COR-L47 (cell line): ENCODE measurements around the gene ATE1.
"Not testable (repeated sequence)": the region's sequence is repeated elsewhere in the genome, so short reads cannot be mapped to it uniquely, and the experiment has no call there.

Experiments
- DNase-seq: peaks from one replicate; lab custom pipeline; 2025; lab: John Stamatoyannopoulos, UW

Gene ATE1

DNA sequence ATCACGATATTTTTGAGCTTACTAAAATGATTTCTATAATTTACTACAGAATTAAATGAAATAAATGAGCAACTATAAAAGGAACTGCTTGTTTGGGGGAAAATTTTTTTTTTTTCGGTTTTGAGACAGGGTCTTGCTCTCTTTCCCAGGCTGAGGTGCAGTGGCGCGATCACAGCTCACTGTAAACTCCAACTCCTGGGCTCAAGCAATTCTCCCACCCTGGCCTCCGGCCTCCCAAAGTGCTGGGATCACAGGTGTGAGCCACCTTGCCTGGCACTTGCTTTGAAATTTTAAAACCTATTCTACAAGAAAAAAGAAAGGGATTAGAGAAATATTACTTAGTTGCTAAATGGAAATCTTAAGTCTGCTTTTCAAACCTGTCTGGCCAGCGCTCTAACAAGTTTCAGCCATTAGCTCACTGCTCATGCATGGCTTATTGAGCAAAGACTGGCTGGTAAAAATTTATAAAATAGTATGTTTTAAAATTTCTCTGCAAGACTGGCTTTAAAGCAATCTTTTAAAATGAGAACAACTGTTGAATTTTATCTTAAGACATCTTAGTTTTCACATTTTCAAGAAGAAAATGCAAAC, 144.0 kb downstream of the ATE1 start:
- no peak for DNase-seq

DNA sequence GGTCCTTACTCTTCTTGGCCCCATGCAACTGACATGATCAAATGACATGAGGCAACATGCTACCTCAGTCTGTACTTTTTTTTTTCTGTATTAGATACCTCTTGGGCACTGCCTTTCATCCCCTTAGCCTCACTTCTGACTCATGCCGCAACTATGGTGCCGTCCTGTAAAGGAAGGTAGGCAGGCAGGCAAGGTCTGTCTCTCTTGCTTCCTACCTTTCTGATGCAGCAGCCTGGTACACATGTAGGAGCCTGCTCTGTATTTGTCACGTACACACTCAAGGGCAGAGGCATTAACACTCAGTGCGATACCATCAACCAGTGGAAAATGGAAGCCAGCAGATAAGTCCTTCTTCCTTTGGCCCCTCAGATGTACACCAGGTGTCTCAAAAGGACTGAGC, 146.7 kb downstream of the ATE1 start:
- no peak for DNase-seq

DNA sequence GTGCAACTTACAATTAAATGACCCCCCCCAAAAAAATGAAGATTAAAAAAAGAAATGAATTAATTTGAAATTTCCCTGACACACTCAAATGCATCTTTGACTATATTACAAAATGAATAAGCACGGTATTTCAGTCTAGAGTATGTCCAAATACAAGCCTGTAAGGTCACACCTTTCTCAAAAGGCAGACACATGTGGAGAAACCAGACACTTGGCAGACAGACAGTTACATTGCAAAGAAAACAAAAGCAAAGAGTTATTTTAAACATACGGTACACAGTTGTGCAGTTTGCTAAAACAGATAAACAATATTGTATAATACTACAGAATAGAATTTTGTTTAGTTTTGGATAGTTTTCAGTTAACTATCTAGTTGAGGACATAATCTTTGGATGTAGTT, 153.0 kb downstream of the ATE1 start:
- DNase-seq: no peak

DNA sequence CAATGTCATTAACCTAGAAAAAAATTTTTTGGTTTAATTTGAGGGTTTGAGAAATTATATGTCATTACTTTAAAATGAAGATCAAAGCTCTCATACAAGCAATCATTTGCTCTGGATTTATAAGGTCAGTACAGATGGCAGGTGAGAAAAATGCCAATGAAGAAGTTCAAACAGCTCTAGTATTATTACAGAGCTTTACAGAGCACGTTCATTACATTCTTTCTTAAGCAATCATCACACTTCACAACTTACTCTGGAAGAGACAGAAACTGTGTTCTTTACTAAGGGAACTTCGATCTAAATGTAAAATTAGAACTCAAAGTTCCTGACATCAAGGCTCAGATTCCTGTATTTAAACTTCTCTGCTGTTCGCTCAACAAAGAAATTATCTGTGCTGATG, 153.4 kb downstream of the ATE1 start:
- DNase-seq: no peak

DNA sequence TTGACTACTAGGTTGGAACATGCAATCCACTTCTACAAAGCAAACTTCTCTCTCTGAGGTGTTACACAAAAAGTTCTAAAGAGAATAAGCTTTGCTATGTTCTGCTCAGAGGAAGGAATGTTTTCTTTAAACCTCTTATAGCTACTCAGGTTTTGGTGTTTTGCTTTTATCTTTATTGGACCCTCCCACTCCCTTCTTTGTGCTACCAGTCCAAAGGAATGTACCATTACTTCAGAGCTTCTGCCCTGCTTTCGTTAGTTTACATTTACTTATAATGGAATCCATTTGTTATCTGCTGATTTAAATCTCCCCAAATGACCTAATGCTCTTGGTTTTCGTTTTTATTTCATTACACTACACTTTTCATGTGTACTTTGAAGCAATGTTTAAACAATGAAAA, 154.9 kb downstream of the ATE1 start:
- DNase-seq: no peak

DNA sequence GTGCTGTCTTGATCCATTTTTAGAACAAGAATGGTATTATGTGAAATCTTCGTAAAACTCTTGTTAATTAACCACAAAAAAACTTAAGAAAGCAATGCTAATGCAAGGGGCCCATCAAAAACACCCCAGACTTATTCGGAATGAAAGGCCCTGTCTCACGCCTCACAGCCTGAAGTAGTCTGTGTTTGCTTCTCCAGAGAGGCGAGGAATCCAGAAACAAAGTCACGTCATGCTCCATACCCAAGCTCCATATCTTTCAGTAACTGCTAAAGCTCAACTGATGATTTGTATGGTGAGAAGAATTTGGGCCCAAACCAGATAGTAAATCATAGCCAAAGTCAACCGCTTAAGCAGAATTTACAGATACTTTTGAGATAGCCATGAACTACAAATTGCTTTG, 155.4 kb downstream of the ATE1 start:
- DNase-seq: no peak

DNA sequence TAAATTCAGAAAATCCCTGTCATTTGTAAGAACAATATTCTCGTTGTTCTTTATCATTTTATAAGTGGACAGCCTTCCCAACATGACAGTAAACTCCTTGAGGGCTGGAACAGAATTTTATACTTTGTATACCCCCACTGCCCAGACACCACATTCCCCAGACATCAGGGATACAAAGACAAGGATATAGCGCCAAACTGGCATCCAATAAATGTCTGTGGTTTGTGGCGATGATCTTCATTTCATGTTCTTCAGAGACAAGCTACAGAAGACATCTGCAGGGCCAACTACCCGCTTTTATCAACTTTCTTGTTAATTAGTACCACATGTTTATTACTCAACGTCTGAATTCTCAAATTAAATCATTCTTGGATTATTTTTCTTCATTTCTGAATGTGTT, 155.9 kb downstream of the ATE1 start:
- no peak for DNase-seq

DNA sequence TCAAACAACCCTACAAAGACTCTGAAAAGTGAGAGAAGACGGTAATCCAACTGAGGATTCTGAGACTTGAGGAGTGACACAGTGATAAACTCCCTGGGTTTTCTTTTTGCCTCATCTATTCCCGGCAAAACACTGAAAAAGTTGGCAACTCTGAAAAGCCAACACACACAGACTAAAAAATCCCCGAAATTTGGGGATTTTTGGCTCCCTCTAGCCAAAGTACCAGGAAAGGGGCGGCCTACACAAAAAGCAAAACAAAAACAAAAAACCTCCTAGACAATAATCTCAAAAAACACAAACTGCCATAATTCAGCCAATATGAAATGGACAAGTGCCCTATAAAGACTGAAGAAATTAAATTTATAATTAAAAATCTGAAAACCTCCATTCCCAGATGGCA, 161.4 kb downstream of the ATE1 start:
- no peak for DNase-seq

DNA sequence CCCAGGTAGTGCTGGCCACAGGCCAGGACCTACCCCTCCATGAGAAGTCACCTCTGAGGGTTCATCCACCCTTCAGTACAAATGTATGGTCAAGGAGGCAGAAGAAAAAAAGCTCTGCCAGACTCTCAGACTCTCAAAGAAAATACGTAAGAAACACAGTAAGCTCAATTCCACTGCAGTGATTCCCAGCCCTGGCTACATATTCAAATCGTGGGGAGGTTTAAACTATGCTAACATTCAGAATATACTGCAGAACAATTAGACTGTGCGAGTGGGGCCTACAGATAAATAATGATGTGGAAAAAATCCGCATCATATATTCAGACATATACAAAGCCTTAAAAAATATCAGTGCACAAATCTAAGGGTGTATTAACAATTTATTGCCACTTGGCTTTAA, 162.6 kb downstream of the ATE1 start:
- no peak for DNase-seq

DNA sequence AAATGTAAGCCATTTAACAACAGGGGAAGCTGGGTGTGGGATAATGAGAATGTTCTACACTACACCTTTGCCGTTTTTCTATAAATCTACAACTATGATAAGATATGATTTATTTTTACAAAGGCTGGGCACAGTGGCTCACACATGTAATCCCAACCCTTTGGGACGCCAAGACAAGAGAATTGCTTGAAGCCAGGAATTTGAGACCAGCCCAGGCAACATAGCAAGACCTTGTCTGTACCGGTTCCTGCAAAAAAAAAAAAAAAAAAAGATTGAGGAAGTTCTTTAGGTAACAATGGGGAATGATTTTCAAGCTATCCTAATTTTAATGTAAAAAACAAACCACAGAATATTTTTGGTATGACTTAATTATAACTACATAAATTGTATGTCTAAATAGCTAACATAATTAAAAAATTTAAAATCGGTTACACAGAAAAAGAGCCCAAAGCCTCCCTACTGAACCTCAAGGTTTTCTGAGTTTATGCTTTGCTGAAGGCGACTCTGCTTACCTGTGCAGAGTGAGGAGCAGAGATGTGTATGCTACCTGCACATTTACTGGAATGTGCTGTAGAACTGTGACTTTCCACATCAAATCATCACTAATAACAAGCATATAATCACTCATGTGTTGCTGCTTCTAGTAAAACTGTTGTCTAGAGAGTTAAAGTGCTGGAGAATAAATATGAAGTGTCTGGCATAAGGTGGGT, 163.4 kb downstream of the ATE1 start:
- no peak for DNase-seq

DNA sequence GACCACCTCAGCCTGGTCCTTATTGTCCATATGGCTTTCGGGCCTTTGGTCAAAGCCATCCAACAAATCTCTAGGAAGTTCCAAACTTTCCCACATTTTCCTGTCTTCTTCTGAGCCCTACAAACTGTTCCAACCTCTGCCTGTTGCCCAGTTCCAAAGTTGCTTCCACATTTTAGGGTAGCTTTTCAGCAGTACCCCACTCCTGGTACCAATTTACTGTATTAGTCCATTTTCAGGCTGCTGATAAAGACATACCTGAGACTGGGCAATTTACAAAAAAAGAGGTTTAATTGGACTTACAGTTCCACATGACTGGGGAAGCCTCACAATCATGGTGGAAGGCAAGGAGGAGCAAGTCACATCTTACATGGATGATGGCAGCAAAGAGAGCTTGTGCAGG, 170.6 kb downstream of the ATE1 start:
- not testable (repeated sequence) for DNase-seq

DNA sequence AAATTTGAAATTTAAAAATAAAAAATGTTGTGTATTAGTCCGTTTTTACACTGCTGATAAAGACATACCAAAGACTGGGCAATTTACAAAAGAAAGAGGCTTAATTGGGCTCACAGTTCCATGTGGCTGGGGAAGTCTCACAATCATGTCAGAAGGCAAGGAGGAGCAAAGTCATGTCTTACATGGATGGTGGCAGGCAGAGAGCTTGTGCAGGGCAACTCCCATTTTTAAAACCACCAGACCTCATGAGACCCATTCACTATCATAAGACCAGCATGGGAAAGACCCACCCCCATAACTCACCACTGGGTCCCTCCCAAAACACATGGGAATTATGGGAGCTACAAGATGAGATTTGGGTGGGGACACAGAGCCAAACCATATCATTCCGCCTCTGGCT, 172.3 kb downstream of the ATE1 start:
- DNase-seq: not testable (repeated sequence)

DNA sequence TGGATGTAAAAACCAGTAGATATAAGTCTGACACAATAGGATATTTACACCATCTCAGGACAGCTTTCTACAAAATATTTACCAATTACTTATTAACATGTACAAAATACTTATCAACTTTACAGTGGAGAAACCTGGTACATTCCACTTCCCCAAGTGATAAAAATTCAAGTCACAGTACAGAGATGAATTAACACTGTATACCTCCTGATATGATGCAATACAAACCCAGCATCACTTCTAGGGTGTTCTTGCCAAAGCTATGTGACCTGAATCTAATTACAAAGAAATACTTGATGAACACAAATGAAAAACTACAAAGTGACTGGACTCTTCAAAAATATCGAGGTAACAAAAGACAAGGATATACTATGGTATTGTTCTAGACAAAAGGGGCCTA, 173.2 kb downstream of the ATE1 start:
- DNase-seq: no peak

DNA sequence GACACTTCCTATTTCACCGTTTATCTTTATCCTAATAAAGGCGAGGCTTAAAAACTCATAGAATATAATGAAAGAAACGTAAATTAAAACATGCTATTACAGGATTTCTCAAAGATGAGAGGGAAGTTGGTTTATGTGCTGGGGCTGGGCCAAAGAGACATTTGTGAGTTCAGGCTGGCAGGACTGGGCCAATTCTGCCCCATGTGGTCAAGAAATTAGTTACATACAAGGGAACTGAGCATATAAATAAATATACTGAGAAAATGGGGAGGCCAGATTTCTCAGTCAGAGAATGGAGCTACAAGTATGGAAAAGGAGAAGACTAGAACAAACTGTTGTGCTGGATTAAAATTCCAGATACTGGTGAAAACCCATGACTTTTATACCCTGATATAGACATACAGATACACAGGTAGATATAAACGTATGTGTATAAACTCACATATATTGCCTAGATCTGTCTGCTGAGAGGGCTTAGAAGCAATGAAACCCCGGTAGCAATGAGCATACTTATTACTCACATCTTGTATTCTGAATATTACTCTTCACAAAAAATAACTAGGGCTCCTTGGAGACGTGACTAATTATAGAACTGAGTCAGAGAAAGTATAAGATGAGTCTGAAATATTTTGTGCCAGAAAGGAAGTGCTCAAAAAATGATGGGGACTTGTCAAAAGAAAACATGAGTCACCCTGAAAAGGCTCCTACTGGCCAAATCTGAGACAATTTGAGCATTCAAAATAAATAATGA, 173.9 kb downstream of the ATE1 start:
- no peak for DNase-seq

DNA sequence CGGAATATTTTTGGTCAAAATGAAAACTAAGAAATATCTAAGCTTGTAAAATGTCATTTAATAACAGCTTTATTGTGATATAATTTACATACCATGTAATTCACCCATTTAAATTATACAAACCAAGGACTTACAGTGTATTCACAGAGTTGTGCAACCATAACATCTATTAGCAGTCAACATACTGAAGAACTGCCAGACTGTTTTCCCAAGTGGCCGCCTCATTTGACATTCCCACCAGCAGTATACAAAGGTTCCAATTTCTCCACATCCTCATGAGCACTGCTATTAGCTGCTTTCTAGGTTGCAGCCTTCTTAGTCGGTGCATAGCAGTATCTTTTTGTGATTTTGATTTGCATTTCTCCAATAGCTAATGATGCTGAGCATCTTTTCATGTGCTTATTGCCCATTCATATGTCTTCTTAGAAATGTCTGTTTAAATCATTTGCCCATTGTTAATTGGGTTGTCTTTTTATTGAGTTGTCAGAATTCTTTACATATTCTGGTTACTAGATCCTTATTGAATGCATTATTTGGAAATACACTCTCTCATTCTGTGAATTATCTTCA, 176.6 kb downstream of the ATE1 start:
- no peak for DNase-seq

DNA sequence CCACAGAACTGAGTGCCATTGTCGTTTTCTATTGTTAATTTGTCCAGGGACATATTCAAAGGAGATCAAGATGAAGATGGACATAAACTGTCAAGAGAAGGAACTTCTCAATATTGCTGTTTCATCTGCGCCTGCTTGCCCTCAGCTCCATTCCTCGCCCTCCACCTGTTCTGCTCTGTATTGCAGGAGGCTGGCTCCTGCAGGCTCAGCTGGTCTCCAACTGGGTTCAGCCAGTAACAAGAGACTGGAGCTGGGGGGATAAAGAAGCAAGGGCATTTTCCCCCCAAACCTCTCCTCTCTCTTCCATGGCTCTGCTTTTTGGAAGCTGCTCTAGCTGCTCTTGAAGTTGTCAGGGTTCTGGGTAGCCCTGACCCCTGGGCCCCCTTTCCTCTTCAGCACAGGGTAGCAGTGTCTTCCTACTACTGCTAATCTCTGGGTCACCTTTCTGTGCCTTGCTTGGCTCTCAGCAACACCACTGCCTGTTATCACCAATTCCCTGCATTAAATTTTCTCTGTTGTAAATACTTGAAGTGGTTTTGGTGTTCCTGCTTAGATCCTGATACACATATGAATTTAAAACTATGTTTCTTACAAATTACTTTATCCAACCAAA, 180.6 kb downstream of the ATE1 start:
- DNase-seq: no peak

DNA sequence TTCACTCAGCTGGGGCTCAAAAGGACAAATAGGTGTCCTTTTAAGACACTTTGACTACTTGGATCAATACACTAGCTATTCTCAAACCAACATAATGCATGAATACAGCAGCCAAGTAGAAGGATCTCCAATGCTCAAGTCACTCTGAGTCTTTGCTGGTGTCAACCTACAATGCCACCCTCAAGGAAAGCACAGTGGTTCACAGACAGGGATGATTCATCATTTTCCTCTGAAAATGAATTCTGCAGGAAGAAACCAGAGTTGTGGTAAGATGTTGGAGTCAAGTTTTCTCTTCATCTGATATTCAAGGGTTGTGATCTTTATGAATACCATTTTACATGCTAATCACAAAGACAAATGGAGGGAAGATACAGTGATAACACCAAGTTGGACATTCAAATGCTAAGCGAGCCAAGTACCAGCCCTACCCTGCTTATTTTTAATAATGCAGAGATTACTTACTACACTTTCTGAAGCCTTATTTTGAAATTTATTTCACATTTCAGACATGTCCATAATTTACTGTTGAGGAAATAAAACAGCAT, 186.5 kb downstream of the ATE1 start:
- no peak for DNase-seq

DNA sequence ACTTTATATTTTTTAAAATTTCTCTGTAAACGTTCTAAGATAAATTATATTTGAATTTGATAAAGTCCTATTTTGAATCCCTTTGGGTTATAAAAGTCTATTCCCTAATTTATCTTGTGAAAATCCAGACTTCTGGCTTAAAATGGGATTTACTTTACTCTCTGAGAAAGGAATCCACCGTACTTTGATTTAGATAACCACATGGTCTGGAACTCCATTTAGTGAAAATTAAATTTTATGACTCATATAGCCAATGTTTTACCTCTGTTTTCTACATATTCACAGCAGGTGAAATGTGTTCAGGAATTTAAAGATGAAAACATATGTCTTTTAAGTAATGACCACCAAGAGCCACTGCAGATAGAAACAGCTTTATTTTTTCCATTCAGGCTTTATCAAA, 187.8 kb downstream of the ATE1 start:
- no peak for DNase-seq

DNA sequence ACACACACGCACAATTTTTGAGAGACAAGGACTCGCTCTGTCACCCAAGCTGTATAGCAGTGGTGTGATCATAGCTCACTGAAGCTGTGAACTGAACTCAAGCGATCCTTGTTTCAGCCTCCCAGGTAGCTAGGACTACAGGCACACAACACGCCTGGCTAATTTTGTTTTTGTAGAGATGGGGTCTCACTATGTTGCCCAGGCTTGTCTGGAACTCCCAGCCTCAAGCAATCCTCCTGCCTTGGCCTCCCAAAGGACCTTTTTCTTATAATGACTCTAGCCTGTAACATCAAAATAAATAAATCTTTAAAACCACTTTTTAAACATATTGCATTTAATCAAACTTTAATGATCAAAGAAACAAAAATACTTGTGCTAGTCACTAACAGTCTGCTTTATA, 188.7 kb downstream of the ATE1 start:
- DNase-seq: no peak

DNA sequence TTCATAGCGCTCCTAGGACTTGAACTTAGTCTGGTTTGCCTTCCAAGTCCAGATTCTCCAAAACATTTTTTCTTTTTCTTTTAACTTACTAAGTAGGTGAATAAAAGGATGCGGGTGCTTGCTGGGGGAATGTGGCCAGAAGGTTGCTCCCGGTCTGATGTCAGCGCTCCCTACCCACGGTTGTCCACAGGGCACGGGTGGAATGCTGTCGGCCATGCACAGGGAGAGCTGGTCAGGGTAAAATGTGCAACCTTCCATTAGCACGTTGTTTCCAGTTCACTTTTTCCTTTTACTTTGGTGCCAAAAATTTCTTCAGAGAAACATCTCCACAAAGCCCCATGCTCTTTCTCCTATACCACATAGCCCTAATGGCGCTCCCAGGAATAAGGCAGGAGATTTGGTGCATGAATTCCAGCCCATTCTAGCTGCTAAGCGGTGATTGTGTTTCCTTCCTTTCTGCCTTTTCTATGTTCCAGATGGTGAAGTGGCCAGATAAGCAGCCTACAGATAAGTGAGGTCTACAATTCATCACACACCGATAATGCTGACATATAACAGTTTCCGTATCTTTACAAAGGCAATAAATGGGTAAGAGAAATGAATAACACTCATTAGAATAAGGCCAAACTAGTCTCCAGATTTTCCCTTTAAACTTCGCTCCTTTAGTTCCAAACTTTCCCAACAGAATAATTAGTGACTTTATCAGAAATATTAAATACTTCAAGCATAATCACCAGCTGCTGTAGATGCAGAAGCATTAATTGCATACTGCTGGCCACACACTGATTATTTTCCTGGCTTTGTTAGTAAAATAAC, 191.3 kb downstream of the ATE1 start:
- DNase-seq: no peak

DNA sequence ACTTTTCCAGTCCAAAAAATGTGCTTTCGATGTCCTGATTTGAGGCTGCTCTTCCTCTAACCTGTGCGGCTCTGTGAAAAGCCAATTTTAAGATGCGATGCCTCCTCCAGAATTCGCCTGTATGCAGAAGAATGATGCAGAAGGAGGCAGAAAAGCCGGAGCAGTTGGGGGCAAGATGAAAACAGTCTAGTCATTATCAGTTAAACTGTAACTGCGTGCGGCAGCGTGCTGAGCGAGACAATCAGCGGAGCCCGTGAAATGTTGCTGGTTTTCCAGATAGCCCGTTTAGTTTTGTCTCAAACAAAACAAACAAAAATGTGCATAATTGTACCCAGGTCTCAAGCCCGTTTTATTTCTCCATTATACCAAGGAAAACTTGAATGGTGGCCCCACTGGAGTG, 192.6 kb downstream of the ATE1 start:
- DNase-seq: no peak
